Ammon's horn (tissue), 1 donor: Measurements from ENCODE around the gene THOC1.

Source experiments
- DNase-seq: peaks from one replicate; pipeline ENCODE4 v3.0.0-alpha.2; 2016; ENCODE audit warnings: low spot score

The THOC1 gene

DNA sequence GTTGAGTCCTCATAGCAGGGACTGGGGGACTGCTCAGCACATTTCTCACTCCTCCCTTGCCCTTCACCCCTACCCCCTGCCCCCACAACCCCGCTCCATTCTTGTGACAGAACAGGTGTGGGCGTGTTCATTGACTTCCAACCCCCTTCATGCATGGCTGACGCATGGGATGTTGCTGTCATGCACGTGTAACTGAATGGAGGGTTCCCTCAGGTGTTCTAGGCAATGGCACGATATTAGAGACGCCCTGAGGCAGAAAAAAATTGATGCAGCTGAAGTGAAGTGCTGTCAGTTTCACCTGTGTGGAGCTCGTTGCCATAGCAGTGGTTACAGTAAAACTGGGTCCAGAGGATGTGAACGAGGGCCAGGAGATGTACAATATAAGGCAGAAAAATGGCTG, 6.5 kb upstream of the THOC1 start:
- DNase-seq: no peak

DNA sequence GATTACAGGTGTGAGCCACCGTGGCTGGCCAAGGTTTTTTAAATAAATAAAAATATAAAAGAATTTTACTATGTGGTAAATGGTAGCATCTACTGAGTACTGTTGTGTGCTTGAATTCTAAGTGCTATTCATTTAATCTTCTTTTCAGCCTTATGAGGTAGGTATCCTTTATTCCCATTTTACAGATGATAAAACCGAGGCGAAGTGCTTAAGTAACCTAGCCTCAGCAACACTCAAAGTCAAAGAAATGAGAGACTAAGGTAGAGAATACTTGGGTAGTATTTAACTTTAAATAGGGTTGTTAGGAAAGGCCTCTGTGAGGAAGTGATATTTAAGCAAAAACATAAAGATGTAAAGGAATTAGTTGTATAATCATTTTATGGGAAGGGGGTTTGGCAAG, 5.7 kb upstream of the THOC1 start:
- no peak for DNase-seq

DNA sequence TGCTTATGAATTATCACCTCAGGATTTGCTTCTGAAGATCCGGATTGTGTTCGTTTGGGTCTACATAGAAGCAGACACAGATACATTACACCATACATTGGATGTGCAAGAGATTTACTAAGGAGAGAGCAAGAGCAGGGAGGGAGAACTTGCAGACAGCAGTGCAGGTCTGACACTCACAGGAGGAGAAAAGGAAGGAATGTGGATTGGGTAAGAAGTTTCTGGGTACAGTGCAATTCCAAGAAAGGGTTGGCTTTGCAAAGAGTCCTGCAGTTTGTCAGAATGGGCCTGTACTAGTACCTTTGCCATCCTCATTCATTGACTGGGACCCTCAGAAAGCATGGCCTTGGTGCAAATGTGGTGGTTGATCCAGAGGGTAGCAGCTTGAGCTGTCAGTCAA, 4.8 kb upstream of the THOC1 start:
- DNase-seq: no peak

DNA sequence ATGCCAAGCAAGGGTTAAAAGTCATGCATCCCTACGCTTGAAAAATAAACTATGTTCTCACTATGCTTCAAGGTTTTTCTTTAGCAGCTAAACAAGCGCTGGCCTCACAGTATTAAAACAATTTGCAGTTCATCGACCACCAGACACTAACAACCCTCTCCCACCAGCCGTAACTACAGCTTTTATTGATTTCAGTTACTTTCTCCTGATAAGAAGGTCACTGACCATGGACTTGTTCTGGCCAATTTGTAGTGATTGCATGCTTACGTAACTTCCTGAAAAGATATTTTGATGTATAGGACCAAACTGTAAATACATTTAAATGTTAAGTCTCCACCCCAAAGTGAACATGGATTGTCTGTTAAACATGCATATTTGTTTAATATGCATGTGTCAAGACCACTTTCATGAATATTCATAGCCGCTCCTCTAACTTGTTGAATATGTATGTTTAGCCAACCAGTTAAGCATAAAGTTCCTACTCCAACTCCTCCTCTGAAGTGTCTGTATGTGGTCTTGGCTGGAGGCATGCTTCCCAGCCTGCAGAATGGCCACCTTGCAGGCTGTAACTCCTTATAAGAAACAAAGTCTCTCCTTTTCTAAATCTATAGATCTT, 1.7 kb upstream of the THOC1 start:
- no peak for DNase-seq

DNA sequence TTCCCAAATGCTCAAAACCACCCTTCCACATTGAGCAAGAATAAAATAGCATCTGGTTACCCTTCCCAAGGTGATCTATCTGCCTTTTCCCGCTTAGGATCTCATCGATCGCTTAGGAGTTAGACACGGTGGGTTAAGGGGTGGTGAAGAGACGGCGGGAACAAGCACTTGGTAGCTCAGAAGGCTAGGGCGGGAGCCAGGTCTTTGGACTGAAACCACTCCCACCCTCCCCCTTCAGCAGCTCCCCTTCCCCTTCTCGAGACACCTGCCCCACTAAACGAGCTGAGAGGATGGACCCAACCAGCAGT, 513 bp downstream of the THOC1 start:
- DNase-seq: no peak

DNA sequence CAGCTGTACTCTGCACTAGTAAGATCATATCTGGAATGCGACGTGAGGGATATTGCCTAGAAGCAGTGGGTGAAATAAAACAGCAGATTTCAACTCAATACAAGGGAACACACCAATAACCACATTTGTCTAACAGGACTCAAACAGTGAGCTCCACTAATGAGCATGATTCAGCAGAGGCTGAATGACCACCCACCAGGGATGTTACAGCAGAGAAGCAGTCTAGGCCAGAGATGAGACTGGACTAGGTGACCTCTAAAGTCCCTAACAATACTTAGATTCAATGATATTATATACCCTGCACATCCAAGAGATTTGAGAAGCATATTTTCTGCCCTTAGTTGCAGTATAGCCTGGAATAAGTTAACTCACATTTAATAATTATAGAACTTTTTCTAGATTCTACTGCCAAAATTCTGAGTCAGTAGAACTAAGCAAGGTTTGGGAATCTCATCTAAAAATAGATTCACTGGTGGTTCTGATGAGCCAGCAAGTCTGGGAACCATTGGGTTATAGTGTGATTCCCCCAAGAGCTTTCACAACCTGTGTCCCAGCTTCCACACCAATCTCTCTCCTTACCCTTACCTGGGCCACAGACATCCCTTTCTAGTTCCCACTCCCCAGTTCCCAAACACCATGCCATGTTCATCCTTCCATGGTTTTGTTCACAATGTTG, 6.3 kb downstream of the THOC1 start:
- DNase-seq: peak; percentile 13

DNA sequence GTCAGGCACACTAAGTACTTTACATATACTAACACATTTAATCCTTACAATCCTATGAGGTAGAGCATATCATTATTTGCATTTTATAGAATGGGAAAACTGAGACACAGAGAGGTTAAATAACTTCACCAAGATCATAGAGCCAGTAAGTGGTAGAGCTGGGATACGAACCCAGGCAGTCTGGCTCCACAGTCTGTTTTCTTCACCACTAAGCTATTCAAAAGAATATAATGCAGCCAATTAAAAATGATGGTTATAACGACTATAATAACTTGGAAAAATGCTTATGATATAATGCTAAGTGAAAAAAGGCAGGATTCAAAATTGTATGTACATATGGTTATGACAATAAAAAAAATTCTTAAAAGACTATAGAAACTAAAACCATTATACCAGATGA, 7.3 kb downstream of the THOC1 start:
- no peak for DNase-seq

DNA sequence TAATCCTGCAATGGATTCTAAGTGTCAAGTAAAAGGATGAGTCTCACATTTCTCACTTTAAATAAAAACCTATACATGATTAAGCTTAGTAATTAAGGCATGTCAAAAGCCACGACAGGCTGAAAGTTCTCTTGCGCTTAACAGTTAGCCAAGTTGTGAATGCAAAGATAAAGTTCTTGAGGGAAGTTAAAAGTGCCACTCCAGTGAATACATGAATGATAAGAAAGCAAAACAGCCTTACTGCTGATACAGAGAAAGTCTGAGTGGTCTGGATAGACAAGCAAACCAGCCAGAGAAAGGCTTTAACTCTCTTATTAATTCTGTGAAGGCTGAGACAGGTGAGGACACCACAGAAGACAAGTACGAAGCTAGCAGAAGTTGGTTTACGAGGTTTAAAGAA, 12.7 kb downstream of the THOC1 start:
- DNase-seq: no peak

DNA sequence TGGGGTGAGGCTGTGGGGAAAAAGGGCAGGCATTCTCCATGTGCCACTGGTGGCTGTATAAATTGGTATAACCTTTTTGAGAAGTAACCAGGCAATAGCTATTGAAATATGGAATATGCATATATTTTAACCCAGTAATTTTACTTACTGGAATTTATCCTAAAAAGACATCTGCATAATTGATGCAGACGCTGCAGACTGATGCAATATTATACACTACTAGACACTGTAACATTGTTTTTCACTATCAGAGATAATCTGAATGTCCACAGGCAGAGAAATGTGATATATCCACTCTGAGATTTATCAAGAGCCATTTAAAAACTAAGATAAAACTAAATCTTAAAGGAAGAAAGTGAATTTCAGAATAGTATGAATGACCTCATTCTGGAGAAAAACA, 14.7 kb downstream of the THOC1 start:
- DNase-seq: no peak

DNA sequence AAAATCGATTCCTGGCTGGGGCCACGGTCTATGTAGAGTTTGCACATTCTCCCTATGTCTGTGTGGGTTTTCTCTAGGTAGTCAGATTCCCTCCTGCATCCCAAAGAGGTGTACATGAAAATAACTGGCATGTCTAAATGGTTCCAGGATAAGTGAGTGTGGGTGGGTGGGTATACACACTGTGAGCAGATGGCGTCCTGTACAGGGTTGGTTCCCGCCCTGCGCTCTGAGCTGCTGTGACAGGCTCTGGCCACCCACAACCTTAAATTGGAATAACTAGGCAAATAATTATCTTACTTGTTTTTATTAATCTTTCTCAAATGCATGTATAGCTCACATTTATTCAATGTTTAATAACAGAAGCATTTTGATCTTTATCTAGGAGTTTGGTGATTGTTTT, 16.3 kb downstream of the THOC1 start:
- DNase-seq: peak; percentile 55

DNA sequence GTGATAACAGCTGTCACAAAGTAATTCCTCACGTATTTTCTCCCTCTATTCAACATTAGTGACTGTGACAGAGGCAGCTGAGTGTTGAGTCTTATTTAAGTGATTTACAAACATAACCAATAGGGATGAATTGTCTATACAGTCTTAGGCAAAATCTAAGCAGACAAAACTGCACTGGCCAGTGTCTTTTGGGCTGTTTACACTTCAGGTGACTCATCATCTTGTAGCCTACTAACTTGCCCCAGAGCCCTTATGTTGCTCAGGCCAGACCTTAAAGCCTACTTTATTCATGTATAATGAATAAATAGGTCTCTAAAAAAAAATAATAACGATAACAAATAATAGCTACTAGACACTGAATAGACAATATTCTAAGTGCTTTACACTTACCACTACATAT, 17.2 kb downstream of the THOC1 start:
- DNase-seq: no peak

DNA sequence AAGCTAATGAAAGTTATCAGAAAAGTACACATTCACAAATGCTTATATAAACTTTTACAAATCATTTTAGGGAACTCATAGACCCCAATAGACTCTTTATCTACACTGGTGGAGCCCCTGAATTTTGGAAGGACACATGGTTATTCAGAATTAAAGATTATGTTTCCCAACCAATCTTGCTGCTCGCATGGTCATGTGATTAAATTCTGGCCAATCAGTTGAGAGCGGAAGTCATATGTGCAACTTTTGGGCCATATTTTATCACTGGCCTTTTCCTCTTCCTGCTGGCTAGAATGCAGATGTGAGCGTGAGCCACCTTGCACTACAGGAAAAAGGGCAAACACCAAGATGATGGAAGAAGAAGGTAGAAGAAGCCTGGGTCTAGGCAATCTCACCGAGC, 19.8 kb downstream of the THOC1 start:
- no peak for DNase-seq

DNA sequence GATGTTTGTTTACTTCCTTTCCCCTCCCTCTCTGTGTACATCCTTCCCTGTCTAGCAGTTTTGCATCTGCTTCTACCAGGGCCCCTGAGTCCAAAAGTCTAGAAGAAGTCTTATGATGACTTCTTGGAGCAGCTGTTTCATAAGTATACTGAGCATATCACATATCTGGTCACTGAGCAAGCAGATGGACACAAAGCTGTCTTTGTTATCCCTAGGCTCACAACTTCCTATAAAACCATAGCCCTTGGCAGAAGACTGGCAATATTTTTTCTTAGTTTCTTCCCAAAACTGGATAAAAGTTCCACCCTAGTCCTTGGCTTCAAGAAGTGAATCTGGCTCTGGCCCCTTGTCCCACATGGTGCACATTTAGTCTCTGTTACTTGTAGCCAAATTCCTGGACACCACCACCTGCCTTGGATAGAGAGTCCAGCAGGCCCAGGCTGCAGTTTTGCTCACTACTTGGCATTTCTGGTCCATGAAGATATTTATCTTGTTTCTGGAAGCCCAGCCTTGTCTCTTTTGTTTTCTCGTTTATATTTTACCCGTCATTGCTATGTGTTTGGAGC, 22.5 kb downstream of the THOC1 start:
- peak; percentile 4 for DNase-seq

DNA sequence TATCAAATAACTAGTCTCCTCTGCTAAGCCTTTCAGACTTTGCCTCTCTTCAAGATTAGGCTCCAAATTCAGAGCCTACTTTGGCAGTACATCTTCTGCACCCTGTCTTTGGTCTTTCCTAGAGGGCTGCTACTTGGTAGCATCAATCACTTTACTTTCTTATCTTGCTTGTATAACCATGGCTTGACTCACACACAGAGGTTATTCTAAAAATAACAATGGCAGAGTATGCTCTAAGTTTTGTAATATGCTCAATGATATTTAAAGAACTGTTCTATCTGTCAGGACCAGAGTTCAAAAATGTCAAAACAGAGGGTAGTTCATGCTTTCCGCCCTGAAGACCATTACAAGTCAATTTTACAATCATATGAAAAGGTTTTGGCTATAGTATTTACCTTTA, 27.7 kb downstream of the THOC1 start:
- DNase-seq: no peak

DNA sequence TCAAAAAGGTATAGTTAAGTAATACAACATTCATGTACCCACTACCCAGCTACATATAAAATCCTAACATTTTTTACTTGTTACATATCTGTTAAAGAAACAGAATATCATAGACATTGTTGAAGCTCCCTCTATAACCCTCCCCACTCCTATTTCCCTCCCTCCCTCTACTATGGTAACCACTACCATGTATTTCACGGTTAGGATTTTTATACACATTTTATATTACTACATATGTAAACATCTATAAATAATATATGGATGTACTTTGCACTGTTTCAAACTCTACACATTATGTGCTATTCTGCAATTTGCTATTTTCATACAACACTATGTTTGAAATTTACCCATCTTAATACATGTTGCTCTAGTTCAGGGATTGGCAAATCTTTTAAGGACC, 36.3 kb downstream of the THOC1 start:
- no peak for DNase-seq

DNA sequence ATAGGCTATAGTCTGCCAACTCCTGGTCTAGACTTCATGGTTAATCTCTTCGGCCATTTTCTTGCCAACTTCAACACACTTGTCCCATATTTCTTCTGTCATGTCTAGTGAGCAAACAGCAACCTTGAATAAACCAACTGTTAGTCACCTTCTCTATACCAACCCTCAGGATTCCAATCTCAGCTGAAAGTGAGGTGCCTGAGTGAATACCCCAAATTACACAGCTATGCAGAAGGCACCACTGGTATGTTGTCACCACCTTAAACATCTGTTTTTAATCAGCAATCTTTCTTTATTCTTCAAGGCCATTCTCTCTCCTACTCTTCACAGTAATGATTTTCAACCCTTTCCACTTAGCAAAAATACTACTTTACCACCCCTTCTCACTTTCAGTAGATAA, 39.3 kb downstream of the THOC1 start:
- no peak for DNase-seq

DNA sequence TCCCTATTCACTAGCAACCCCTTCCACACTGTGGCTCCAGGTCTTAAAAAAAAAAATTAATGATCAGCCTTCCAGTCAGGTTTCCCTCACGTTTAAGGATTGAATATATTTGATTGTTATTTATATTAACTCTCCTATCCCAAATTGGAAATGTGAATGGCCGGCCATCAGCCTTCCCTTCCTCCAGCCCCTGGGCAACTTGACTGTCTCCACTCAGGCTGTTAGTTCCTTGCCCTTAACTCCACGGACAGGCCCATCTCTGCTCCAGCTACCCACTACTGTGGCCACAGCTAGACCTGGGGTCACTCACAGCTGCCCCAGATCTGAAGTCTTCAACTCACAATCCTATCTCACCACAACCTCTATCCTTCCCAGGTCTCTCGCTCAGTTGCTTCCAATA, 39.9 kb downstream of the THOC1 start:
- no peak for DNase-seq

DNA sequence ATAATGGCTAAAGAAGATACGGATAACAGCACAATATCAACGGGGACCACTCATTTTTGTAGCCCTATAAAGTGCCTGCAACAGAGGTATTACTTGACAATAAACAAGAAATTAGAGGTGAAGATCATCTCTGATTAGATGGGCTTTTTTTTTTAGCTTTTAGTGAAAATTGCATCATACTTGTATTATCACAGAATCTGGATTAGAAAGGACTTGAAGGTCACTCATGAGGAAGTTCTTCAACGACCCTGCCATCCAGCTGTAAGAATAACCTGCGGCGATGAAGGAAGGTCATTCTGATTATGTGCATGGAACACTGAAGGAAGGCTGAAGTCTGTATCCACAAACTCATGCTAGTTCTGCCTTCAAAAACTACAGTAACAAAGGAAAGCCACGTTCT, 40.5 kb downstream of the THOC1 start:
- DNase-seq: no peak

DNA sequence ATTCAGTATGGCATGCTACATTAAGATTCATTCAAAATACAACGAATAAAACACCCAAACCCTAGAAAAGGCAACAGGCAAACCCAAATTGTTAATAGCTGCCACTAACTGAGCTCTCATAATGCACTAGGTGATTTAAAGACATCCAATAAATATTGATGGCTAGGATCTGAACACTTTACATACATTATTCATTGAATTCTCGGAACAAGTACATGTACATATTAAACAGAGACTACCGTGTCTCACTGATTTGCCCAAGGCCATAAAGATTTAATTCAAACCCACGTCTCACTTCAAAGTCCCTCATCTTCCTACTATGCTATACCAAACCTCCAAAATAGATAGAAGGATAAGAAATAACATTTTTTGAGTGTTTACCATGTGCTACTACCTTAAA, 42.1 kb downstream of the THOC1 start:
- no peak for DNase-seq

DNA sequence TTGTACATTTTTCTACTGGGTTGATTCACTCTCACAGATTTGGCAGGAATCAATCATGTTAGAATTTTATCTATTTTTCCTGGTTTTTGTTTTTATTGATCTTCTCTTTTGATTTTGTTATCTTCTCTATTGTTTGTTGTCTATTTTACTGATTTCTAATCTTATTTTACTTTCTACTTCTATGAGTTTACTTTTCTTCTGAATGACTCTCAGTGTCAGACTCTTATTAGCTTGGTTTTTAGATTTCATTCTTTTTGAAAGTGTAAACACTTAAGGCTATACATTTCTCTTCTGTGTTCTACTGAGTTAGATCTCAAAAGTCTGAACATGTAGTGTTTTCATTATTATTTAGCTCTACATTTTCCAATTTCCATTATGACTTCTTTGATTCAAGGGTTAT, 47.1 kb downstream of the THOC1 start:
- DNase-seq: no peak

DNA sequence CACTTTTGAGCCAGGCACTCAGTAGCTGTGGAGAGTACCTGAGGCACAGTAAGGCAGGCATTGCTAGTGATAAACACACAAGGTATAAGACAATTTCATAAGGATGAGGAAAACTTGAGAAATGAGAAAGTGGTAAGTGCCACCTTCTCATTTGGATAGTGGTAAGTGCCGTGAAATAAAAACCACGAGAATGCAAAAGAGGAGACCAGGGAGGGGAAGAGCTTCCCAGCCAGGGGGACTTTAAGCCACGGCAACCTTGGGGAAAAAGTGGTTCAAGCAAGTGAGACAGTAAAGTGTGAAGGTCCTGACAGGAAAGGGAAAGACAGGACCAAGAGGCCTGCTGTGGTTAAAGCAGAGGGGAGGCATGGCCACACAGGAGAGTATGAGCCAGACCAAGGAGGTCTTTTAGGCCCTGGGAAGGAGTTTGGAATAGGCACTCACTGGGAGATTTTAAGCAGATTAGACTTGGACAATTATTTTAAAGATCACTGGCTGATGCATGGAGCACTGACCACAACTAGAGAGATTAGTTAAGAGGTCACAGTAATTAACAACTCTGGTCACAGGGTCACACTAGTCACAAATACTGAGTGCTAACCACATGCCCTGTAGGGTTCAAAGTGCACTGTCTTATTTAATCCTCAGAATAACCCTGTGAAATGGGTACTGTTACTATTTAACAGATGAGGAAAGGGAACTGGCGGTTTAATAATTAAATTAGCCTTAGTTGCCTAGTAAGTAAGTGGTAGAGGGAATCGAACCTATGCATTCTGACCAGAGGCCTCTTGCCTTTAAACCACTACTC, 50.1 kb downstream of the THOC1 start:
- DNase-seq: no peak

DNA sequence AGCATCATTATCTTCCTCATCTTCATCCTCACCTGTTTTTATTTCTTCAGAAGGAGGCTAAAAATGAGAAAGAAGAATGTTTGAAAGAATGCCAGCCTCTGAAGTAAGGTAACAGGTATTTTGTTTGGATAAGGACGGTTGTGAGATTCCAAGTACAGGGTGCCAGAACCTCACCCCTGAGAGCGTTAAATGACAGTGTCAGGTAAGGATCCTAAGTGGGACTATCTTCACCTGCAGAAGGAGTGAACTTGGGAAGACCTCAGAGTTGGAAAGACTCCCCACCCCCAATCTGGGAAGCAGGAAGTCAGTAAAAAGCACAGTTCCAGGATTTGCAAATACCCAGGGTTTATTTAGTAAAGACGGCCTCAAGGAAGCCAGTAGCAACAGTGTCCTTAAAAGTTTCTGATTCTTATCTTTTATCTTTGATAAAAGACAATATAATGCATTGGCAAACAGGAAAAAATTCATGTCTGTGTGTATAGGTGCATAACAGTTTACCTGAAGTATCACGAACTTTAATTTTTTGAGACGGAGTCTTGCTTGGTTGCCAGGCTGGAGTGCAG, 52.3 kb downstream of the THOC1 start:
- DNase-seq: no peak

DNA sequence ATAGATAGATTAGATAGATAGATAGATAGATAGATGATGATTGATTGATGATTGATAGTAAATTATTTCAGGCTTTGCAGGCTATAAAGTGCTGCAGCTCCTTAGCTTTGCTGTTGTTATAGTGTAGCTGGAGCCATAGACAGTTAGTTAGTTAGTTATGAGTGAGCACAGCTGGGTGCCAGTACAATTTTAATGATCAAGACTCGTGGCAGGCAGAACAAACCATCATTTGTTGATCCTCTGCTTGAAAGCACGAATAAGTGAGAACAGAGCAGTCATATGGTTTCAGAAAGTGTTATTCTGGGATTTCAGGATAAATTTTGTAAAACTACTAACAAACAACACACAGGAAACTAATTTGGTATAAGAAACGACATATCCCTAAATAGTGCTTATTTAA, 53.9 kb downstream of the THOC1 start:
- peak; percentile 44 for DNase-seq
